HepG2 (cell line): Measurements from ENCODE around the gene SRP14. TPM values are rescaled to one million over a fixed set of nuclear protein-coding genes. Genes with fewer than 3 reads are reported as not detected.

Source experiments
- AHDC1 ChIP-seq: sonication (generic); formaldehyde crosslinking; IDR thresholded peaks from 2 replicates; pipeline ENCODE4 v1.5.1; 2020; ENCODE audit warnings: mild to moderate bottlenecking, missing genetic modification reagents, borderline replicate concordance
- ATAD3A ChIP-seq: sonication (generic); formaldehyde crosslinking; IDR thresholded peaks from 2 replicates; pipeline ENCODE4 v1.4.0; 2020; ENCODE audit warnings: missing genetic modification reagents
- DZIP1 ChIP-seq: sonication (generic); formaldehyde crosslinking; IDR thresholded peaks from 2 replicates; pipeline ENCODE4 v1.5.0; 2020; ENCODE audit warnings: mild to moderate bottlenecking, missing genetic modification reagents
- HES4 ChIP-seq: sonication (generic); formaldehyde crosslinking; IDR thresholded peaks from 2 replicates; pipeline ENCODE4 v1.9.0; 2021; ENCODE audit warnings: mild to moderate bottlenecking, missing genetic modification reagents, borderline replicate concordance
- HMGXB4 ChIP-seq, 2 experiments: sonication (generic) in 1 of 2; formaldehyde crosslinking in 1 of 2; IDR thresholded peaks; 2 replicates each; pipeline versions ENCODE4 v1.4.0 to v1.6.1; 2018 to 2020; ENCODE audit warnings: missing genetic modification reagents in 2 of 2, borderline replicate concordance in 1 of 2, low read depth in 1 of 2, mild to moderate bottlenecking in 1 of 2, missing biosample characterization in 1 of 2
- KLF16 ChIP-seq, 2 experiments: sonication (generic) in 1 of 2; formaldehyde crosslinking in 1 of 2; IDR thresholded peaks; 2 replicates each; pipeline versions ENCODE4 v1.6.1 to v1.8.0; 2016 to 2023; ENCODE audit warnings: missing genetic modification reagents in 2 of 2, missing compliant biosample characterization in 1 of 2
- MIER2 ChIP-seq: IDR thresholded peaks from 2 replicates; pipeline ENCODE4 v1.6.1; 2016; ENCODE audit warnings: missing biosample characterization, missing genetic modification reagents
- MXD4 ChIP-seq: IDR thresholded peaks from 2 replicates; pipeline ENCODE4 v1.6.1; 2016; ENCODE audit warnings: mild to moderate bottlenecking, missing biosample characterization, missing genetic modification reagents
- NR2C2 ChIP-seq: sonication (generic); formaldehyde crosslinking; IDR thresholded peaks from 2 replicates; pipeline ENCODE4 v1.4.0; 2020; ENCODE audit warnings: missing genetic modification reagents, mild to moderate bottlenecking, moderate library complexity, borderline replicate concordance
- PLRG1 ChIP-seq: fragments of 450-650 bp; conservative IDR thresholded peaks from 2 replicates; pipeline ENCODE4 v1.6.1; 2016
- SPEN ChIP-seq: sonication (generic); formaldehyde crosslinking; IDR thresholded peaks from 2 replicates; pipeline ENCODE4 v1.5.1; 2020; ENCODE audit warnings: low read depth, mild to moderate bottlenecking, missing genetic modification reagents
- TBL1XR1 ChIP-seq: fragments of 150-350 bp; IDR thresholded peaks from 2 replicates; pipeline ENCODE4 v1.6.1; 2014; ENCODE audit warnings: borderline replicate concordance, low read length; ENCODE audit not compliant: partially characterized antibody
- ZNF335 ChIP-seq: sonication (generic); formaldehyde crosslinking; IDR thresholded peaks from 2 replicates; pipeline ENCODE4 v1.4.0; 2020; ENCODE audit warnings: missing genetic modification reagents
- ZNF563 ChIP-seq: sonication (generic); formaldehyde crosslinking; IDR thresholded peaks from 2 replicates; pipeline ENCODE4 v1.8.0; 2022; ENCODE audit warnings: mild to moderate bottlenecking, moderate library complexity, missing genetic modification reagents
- ZNF598 ChIP-seq: sonication (generic); formaldehyde crosslinking; IDR thresholded peaks from 2 replicates; pipeline ENCODE4 v1.5.1; 2020; ENCODE audit warnings: mild to moderate bottlenecking, missing genetic modification reagents, borderline replicate concordance
- ZNF746 ChIP-seq: sonication (generic); formaldehyde crosslinking; IDR thresholded peaks from 2 replicates; pipeline ENCODE4 v1.8.0; 2022; ENCODE audit warnings: mild to moderate bottlenecking, missing genetic modification reagents
- ZSCAN31 ChIP-seq: sonication (generic); formaldehyde crosslinking; IDR thresholded peaks from 2 replicates; pipeline ENCODE4 v1.5.0; 2020; ENCODE audit warnings: low read depth, mild to moderate bottlenecking, missing genetic modification reagents
- polyA plus RNA-seq, 8 experiments: library from polyadenylated mRNA; depleted of rRNA in 3 of 8; stranded (reverse) in 7 of 8; unstranded in 1 of 8; fragments of >200 nt; fragmentation: Illumina TruSeq in 4 of 8; extraction: Trizol in 4 of 8; gene quantifications; 2 replicates each; pipeline versions ENCODE4 v1.2.1 to v1.2.3, GENCODE V29; 2011 to 2016; ENCODE audit warnings: low read depth in 4 of 8, missing spikeins in 1 of 8, mixed read lengths in 1 of 8; ENCODE audit not compliant: insufficient read depth in 1 of 8
- total RNA-seq, 5 experiments: library from RNA; depleted of rRNA; stranded (reverse); fragments of >200 nt; fragmentation: Illumina TruSeq; extraction: Trizol; gene quantifications; 2 replicates each; pipeline ENCODE4 v1.2.3, GENCODE V29; 2016; ENCODE audit warnings: low read depth in 1 of 5
- TF ChIP-seq, protein P1 (sequence below): sonication (generic); formaldehyde crosslinking; IDR thresholded peaks from 2 replicates; pipeline ENCODE4 v1.4.0; 2020; ENCODE audit warnings: mild to moderate bottlenecking, missing genetic modification reagents

Gene SRP14
- total and polyA plus RNA-seq, 2 of the 13 experiments (the other 11 are each of a cell fraction or from before 2014, with no cell fraction given), result 208 to 356 TPM

GRCh38 chr15:40082195-40082883 is 43.4 kb upstream of the SRP14 start (continued):
- TF ChIP-seq AHDC1 (CRISPR knock-in tag) (no peak), HMGXB4 (CRISPR knock-in tag; IDR thresholded peaks at IDR 0.05; ENCODE audit: borderline replicate concordance in 1 of 2, low read depth in 1 of 2) (no peak), ZSCAN31 (CRISPR knock-in tag) (no peak), MXD4 (no peak), ZNF746 (CRISPR knock-in tag) (no peak), ATAD3A (CRISPR knock-in tag) (no peak), ZNF598 (CRISPR knock-in tag) (no peak), HES4 (CRISPR knock-in tag) (0 out of 2 replicates have a peak, but pooled peaks have one; percentile 54), TBL1XR1 (no peak), KLF16 (CRISPR knock-in tag; IDR thresholded peaks at IDR 0.05) (no peak), PLRG1 (no peak), NR2C2 (CRISPR knock-in tag) (no peak), DZIP1 (CRISPR knock-in tag) (no peak), ZNF563 (CRISPR knock-in tag) (0 out of 2 replicates have a peak, but pooled peaks have one; percentile 46), MIER2 (CRISPR knock-in tag) (no peak), ZNF335 (CRISPR knock-in tag) (no peak), SPEN (CRISPR knock-in tag) (no peak)
- TF ChIP-seq, protein P1, sequence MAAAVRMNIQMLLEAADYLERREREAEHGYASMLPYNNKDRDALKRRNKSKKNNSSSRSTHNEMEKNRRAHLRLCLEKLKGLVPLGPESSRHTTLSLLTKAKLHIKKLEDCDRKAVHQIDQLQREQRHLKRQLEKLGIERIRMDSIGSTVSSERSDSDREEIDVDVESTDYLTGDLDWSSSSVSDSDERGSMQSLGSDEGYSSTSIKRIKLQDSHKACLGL (CRISPR knock-in tag), result no peak
